SHP77 treated with DMSO at 0.1 percent for 48 hours (cell line): ENCODE measurements around the gene GPR132.
"Not testable (repeated sequence)": the region's sequence is repeated elsewhere in the genome, so short reads cannot be mapped to it uniquely, and the experiment has no call there.

Experiments
- DNase-seq: peaks from one replicate; lab custom pipeline; 2025; lab: John Stamatoyannopoulos, UW

GPR132 gene

GRCh38 chr14:105065280-105066228 lies at the start of gene GPR132:
Gene GPR132, minus strand, starts transcription at chr14:105065430. Its CDS starts 10,010 bp downstream, at chr14:105055420.
- no peak for DNase-seq

- not testable (repeated sequence) for DNase-seq
Observed at GRCh38 chr14:105109243-105109642, 44.0 kb upstream of the GPR132 start.

- no peak for DNase-seq
Observed at GRCh38 chr14:105108516-105108864, 43.3 kb upstream of the GPR132 start.

- no peak for DNase-seq
Observed at GRCh38 chr14:105107781-105108515, 42.7 kb upstream of the GPR132 start.

GRCh38 chr14:105107351-105107750 lies 42.1 kb upstream of the GPR132 start:
- DNase-seq, result no peak

- DNase-seq, result no peak
Observed at GRCh38 chr14:105105158-105105557, 39.9 kb upstream of the GPR132 start.

GRCh38 chr14:105102893-105103292 lies 37.7 kb upstream of the GPR132 start:
- DNase-seq, result no peak

- no peak for DNase-seq
Observed at GRCh38 chr14:105102361-105102870, 37.2 kb upstream of the GPR132 start.

GRCh38 chr14:105100910-105101309 lies 35.7 kb upstream of the GPR132 start:
- DNase-seq, result no peak

- DNase-seq, result no peak
Observed at GRCh38 chr14:105099778-105100177, 34.5 kb upstream of the GPR132 start.

GRCh38 chr14:105098316-105098715 lies 33.1 kb upstream of the GPR132 start:
- no peak for DNase-seq

GRCh38 chr14:105097794-105098127 lies 32.5 kb upstream of the GPR132 start:
- DNase-seq, result no peak

GRCh38 chr14:105096206-105096875 lies 31.1 kb upstream of the GPR132 start:
- no peak for DNase-seq

- DNase-seq, result no peak
Observed at GRCh38 chr14:105095236-105095805, 30.1 kb upstream of the GPR132 start.

GRCh38 chr14:105094193-105094907 lies 29.1 kb upstream of the GPR132 start:
- DNase-seq, result no peak

GRCh38 chr14:105093431-105094192 lies 28.4 kb upstream of the GPR132 start:
- no peak for DNase-seq

- DNase-seq, result no peak
Observed at GRCh38 chr14:105093038-105093430, 27.8 kb upstream of the GPR132 start.

GRCh38 chr14:105092171-105093037 lies 27.2 kb upstream of the GPR132 start:
- no peak for DNase-seq

- no peak for DNase-seq
Observed at GRCh38 chr14:105091517-105092170, 26.4 kb upstream of the GPR132 start.
